ENCODE measurements around the gene LYSMD3.

The LYSMD3 gene

DNA sequence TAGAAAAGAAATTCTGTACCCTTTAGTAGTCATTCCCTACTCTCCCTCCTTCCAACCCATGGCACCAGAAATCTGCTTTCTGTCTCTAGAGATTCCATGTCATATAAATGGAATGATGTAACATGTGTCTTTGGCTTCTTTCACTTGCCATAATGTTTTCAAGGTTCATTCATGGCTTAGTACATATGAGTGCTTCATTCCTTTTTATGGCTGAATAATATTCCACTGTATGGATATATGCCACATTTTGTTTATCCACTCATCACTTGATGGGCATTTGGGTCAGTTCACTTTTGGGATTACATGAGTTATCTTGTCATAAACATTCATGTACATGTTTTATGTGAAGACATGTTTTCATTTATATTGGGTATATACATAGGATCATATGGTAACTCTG lies 35.3 kb downstream of the LYSMD3 start:
- TF ChIP-seq CTCF (IDR thresholded peaks at IDR 0.05; ENCODE audit: low read depth, low read length) = no peak
- no peak overlapping the region for H3K4me3 ChIP-seq (replicated peaks in 1 of 2; ENCODE audit: low read depth in 2 of 2, low read length in 2 of 2)
- no peak for DNase-seq (ENCODE audit: low read depth in 2 of 2)

DNA sequence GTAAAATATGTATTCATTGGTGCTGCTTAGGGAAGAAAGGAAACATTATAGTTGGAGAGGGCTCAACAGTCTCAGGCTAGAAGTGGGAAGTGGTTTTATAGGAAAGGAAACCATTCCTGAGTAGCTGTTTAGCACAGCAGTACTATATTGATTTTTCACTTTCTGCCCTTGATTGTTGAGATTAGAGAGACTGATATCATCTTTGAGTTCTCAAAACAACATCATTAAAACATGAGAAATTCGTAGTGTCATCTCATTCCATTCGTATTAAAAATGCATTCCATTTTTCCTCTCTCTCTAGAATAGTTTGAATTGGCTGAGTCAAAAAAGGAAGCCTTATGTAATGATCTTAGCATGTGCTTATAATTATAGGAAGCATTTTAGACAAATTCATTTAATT lies 40.6 kb downstream of the LYSMD3 start:
- no peak overlapping the region for H3K4me3 ChIP-seq (replicated peaks in 1 of 2; ENCODE audit: low read depth in 2 of 2, low read length in 2 of 2)
- DNase-seq (ENCODE audit: low read depth in 2 of 2) = peak in 1 of 2 donors; percentile 68
- TF ChIP-seq CTCF (IDR thresholded peaks at IDR 0.05; ENCODE audit: low read depth, low read length) = no peak

DNA sequence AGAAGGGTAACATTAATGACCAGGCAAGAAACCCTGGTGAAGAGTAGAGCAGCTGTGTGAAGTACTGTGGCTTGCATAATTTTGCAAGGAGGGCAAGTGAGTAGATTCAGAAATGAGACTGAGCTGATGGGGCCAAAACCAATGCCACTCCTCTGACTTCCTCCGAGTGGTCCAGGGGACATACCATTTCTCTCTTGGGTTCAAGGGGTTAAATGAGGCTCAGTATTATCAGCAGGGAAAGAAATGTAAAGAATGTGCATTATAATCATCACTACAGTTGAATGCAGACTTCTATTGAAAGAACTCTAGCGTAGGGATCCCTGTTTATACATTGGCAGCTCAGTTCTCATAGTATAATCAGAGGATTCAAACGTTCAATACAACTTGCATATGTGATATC lies 44.8 kb downstream of the LYSMD3 start:
- no peak overlapping the region for H3K4me3 ChIP-seq (replicated peaks in 1 of 2; ENCODE audit: low read depth in 2 of 2, low read length in 2 of 2)
- peak in 1 of 2 donors; percentile 36 for DNase-seq (ENCODE audit: low read depth in 2 of 2)
- TF ChIP-seq CTCF (IDR thresholded peaks at IDR 0.05; ENCODE audit: low read depth, low read length) = no peak

- no peak for TF ChIP-seq CTCF (IDR thresholded peaks at IDR 0.05; ENCODE audit: low read depth, low read length)
- DNase-seq (ENCODE audit: low read depth in 2 of 2) = peak; percentile 51 to 83
- no peak overlapping the region for H3K4me3 ChIP-seq (replicated peaks in 1 of 2; ENCODE audit: low read depth in 2 of 2, low read length in 2 of 2)
Measured at GRCh38 chr5:90483206-90483605, 46.2 kb downstream of the LYSMD3 start.

DNA sequence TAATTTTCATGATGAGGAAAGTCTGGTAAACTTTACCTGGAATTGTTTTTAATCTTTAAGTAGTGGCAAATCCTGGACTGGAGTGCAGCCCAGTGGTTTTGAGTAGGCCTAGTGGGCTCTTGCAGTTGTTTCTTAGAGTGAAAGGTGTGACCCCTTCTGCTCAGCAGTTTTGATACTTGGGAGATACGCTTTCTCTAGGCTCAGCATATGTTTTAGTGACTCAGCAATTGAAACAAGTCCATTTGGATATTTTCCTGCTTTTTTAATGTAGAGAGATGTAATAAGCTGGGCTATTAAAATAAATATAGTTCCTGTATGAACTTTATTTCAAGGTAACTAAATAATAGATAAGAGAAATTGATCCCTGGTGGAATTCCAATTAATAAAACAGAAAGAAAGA lies 48.7 kb downstream of the LYSMD3 start:
- peak in 1 of 2 donors; percentile 15 for DNase-seq (ENCODE audit: low read depth in 2 of 2)
- TF ChIP-seq CTCF (IDR thresholded peaks at IDR 0.05; ENCODE audit: low read depth, low read length) = no peak
- no peak overlapping the region for H3K4me3 ChIP-seq (replicated peaks in 1 of 2; ENCODE audit: low read depth in 2 of 2, low read length in 2 of 2)

- TF ChIP-seq CTCF (IDR thresholded peaks at IDR 0.05; ENCODE audit: low read depth, low read length) = no peak
- H3K4me3 ChIP-seq (replicated peaks in 1 of 2; ENCODE audit: low read depth in 2 of 2, low read length in 2 of 2) = no peak overlapping the region
- peak in 1 of 2 donors; percentile 26 for DNase-seq (ENCODE audit: low read depth in 2 of 2)
Measured at GRCh38 chr5:90479611-90480385, 49.6 kb downstream of the LYSMD3 start.

All from cardiac fibroblast (primary cell).